Measurements from ENCODE around the gene MESP1.

Gene MESP1

DNA sequence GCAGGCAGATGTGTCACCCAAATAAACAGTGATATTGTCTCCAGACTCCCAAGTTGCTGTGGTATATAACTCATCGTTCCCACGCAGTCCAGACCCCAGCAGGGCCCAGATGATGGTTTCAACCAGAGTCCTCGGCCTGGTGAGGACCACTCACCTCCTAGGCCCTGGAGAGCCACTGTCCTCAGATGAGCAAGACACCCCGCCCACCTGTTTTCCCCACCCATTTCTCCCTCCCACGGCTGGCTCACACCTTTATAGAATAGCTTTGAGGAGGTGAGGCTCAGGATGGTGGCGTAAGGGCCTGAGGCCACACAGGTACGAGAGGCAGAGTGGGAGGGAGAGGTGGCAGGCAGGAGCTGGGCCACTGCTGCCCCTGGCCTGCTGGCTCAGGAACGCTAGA, 7.5 kb downstream of the MESP1 start:
- H3K4me2 ChIP-seq (ENCODE audit: low read depth, low read length) = no peak overlapping the region
- H3K4me3 ChIP-seq (ENCODE audit: low read length) = no peak overlapping the region
- H3K9ac ChIP-seq (ENCODE audit: low read length) = no peak overlapping the region
- DNase-seq = no peak
- no peaks in the 10 kb centered on the region for H4K20me1 ChIP-seq (ENCODE audit: insufficient read depth, low read length)
- no peaks in the 10 kb centered on the region for H3K9me3 ChIP-seq (replicated peaks; ENCODE audit: insufficient read depth, low read length)
- no peaks in the 10 kb centered on the region for H3F3A ChIP-seq (ENCODE audit: insufficient read depth, low read length)
- H3K27me3 ChIP-seq (replicated peaks; ENCODE audit: insufficient read depth, low read length) = no peaks in the 10 kb centered on the region
- H3K27ac ChIP-seq (ENCODE audit: low read length) = no peak overlapping the region
- no peaks in the 10 kb centered on the region for H3K79me2 ChIP-seq (ENCODE audit: low read length)
- H2AFZ ChIP-seq (ENCODE audit: low read length) = no peak overlapping the region
- no peaks in the 10 kb centered on the region for H3K36me3 ChIP-seq (replicated peaks; ENCODE audit: insufficient read depth, low read length)
- no peak for TF ChIP-seq EZH2phosphoT487 (IDR thresholded peaks at IDR 0.05; ENCODE audit: low read length)
- TF ChIP-seq, protein P1, sequence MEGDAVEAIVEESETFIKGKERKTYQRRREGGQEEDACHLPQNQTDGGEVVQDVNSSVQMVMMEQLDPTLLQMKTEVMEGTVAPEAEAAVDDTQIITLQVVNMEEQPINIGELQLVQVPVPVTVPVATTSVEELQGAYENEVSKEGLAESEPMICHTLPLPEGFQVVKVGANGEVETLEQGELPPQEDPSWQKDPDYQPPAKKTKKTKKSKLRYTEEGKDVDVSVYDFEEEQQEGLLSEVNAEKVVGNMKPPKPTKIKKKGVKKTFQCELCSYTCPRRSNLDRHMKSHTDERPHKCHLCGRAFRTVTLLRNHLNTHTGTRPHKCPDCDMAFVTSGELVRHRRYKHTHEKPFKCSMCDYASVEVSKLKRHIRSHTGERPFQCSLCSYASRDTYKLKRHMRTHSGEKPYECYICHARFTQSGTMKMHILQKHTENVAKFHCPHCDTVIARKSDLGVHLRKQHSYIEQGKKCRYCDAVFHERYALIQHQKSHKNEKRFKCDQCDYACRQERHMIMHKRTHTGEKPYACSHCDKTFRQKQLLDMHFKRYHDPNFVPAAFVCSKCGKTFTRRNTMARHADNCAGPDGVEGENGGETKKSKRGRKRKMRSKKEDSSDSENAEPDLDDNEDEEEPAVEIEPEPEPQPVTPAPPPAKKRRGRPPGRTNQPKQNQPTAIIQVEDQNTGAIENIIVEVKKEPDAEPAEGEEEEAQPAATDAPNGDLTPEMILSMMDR (IDR thresholded peaks at IDR 0.05; ENCODE audit: low read length) = no peak
- no peak for TF ChIP-seq EZH2 (optimal IDR thresholded peaks at IDR 0.05; ENCODE audit: low read depth, low read length)
- H3K4me1 ChIP-seq (ENCODE audit: low read length) = no peaks in the 10 kb centered on the region
- no peaks in the 10 kb centered on the region for H3K9me2 ChIP-seq (replicated peaks; ENCODE audit: insufficient read depth, low read length)

DNA sequence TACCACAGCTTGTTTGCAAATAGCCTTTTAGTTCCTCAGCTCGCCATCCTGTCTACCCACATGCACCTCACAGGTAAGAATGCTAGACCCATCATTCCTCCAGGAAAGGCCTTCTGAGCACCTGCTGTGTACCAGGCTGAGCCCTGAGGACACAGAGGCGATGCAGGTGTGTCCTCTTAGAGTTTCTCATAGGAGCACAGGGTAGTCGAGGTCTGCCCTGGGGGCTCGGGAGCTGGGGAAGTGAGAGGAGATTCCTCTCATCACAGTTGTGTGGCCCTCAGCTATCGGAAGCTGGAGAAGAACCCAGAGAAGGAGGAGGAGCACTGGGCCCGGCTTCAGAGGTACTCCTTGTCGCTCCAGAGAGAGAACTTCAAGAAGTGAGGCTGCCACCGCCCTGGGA, 8.0 kb downstream of the MESP1 start:
- no peaks in the 10 kb centered on the region for H4K20me1 ChIP-seq (ENCODE audit: insufficient read depth, low read length)
- no peaks in the 10 kb centered on the region for H3K36me3 ChIP-seq (replicated peaks; ENCODE audit: insufficient read depth, low read length)
- no peaks in the 10 kb centered on the region for H3K4me1 ChIP-seq (ENCODE audit: low read length)
- no peaks in the 10 kb centered on the region for H3K79me2 ChIP-seq (ENCODE audit: low read length)
- TF ChIP-seq EZH2phosphoT487 (IDR thresholded peaks at IDR 0.05; ENCODE audit: low read length) = no peak
- TF ChIP-seq EZH2 (optimal IDR thresholded peaks at IDR 0.05; ENCODE audit: low read depth, low read length) = no peak
- TF ChIP-seq, protein P1 (IDR thresholded peaks at IDR 0.05; ENCODE audit: low read length) = no peak
- no peak overlapping the region for H3K4me2 ChIP-seq (ENCODE audit: low read depth, low read length)
- no peak overlapping the region for H3K9ac ChIP-seq (ENCODE audit: low read length)
- DNase-seq = no peak
- no peaks in the 10 kb centered on the region for H3K27me3 ChIP-seq (replicated peaks; ENCODE audit: insufficient read depth, low read length)
- H3K4me3 ChIP-seq (ENCODE audit: low read length) = no peak overlapping the region
- H3K9me2 ChIP-seq (replicated peaks; ENCODE audit: insufficient read depth, low read length) = no peaks in the 10 kb centered on the region
- H2AFZ ChIP-seq (ENCODE audit: low read length) = no peak overlapping the region
- no peaks in the 10 kb centered on the region for H3K9me3 ChIP-seq (replicated peaks; ENCODE audit: insufficient read depth, low read length)
- no peaks in the 10 kb centered on the region for H3F3A ChIP-seq (ENCODE audit: insufficient read depth, low read length)
- H3K27ac ChIP-seq (ENCODE audit: low read length) = no peak overlapping the region

DNA sequence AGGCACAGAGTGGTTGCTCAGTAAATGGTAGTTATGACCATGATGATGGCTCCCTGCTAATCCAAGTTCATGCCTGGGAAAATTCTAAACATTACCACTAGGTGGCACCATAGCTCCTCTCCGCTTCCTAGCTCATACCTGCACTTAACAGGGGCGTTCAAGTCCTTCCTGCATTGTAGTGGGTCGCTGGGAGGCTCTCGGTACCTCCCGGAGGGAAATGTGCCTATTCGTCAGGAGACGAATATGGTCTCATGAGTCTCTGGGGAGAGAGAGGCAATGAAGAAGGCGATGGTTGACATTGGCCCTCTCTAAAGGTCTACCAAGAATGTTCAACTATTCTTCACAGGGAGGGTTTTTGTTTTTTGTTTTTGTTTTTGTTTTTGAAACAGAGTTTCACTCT, 10.9 kb downstream of the MESP1 start:
- H2AFZ ChIP-seq (ENCODE audit: low read length) = peak overlapping the region; percentile 77

More for the DNA sequence above, 10.9 kb downstream of the MESP1 start:
- Histone ChIP-seq H3K4me1 (ENCODE audit: low read length) (no peaks in the 10 kb centered on the region), H3K27me3 (replicated peaks; ENCODE audit: insufficient read depth, low read length) (no peaks in the 10 kb centered on the region), H3K27ac (ENCODE audit: low read length) (no peak overlapping the region), H3K79me2 (ENCODE audit: low read length) (no peaks in the 10 kb centered on the region), H3K4me2 (ENCODE audit: low read depth, low read length) (peak overlapping the region; percentile 73), H3K9me3 (replicated peaks; ENCODE audit: insufficient read depth, low read length) (no peaks in the 10 kb centered on the region), H4K20me1 (ENCODE audit: insufficient read depth, low read length) (no peaks in the 10 kb centered on the region), H3K9me2 (replicated peaks; ENCODE audit: insufficient read depth, low read length) (no peaks in the 10 kb centered on the region), H3K36me3 (replicated peaks; ENCODE audit: insufficient read depth, low read length) (no peaks in the 10 kb centered on the region), H3F3A (ENCODE audit: insufficient read depth, low read length) (no peaks in the 10 kb centered on the region), H3K9ac (ENCODE audit: low read length) (peak overlapping the region; percentile 16; the same call in 1 of the 2 replicates), H3K4me3 (ENCODE audit: low read length) (peak overlapping the region; percentile 41; the same call in 1 of the 2 replicates)
- peak; percentile 74 for DNase-seq
- TF ChIP-seq EZH2phosphoT487 (IDR thresholded peaks at IDR 0.05; ENCODE audit: low read length) = no peak
- TF ChIP-seq, protein P1 (IDR thresholded peaks at IDR 0.05; ENCODE audit: low read length) = peak; percentile 93
